ENCODE measurements around the gene JAK2.
A peak's percentile ranks its signal among the peaks of the same experiment; 100 is the strongest.
"Not testable (repeated sequence)": the region's sequence is repeated elsewhere in the genome, so short reads cannot be mapped to it uniquely, and the experiment has no call there.

Gene JAK2

GRCh38 chr9:4982721-4983482 is 2.2 kb upstream of the JAK2 start:
- DNase-seq: no peak

DNA sequence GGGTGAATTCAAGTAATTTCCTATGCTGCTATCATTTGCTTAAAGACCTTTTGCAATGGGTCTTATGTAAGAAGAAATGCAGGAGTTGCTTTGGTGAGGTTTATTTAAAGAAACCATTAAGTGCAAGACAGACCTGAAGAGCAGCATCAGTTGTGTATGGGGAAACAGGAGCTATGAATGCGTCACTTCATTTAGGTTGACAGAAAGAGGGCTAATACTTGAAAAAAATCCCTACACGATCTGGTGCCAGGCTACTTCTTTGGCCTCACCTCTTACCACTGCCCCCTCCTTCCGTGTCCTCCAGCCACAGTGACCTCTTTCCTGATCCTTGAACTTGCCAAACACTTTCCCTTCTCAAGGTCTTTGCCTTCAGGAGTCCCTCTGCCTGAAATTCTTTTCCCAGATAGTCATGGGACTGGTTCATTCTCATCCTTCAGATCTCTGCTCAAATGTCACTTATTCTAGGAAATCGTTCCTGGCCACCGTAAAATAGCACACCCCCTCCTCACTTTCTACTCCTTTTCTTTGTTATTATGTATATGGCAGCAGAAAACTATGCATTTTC is 1.4 kb upstream of the JAK2 start:
- DNase-seq: peak; percentile 31

- DNase-seq: peak; percentile 66
Measured at GRCh38 chr9:4984171-4984620, 876 bp upstream of the JAK2 start.

DNA sequence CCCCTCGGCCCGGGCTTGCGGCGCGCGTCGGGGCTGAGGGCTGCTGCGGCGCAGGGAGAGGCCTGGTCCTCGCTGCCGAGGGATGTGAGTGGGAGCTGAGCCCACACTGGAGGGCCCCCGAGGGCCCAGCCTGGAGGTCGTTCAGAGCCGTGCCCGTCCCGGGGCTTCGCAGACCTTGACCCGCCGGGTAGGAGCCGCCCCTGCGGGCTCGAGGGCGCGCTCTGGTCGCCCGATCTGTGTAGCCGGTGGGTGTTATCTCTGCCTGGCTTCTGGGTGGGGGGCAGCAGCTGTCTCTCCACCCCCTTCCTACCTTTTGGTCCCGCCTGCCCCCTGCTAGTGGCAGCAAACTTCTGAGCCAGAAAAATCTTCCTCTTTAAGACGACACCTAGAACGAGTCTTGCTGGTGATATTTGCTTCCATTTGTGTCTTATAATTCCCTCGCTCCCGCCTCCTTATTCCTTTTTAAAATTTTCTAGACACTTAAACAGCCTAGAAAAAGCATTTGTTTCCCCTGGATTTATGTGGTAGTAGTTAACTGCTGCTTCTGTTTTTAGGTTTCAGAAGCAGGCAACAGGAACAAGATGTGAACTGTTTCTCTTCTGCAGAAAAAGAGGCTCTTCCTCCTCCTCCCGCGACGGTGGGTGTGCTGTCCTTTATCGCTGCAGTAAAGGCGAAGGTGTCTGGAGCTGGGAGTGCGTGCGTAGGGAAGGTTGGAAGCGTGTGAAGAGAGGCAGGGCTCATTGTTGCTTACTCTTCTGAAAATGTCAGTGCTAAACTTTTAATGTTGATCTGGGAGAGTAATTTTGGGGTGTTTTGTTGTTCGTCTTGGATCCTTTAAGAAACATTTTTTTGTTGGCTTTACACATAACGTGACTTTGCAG is 554 bp downstream of the JAK2 start:
- DNase-seq: peak; percentile 83

- DNase-seq: peak; percentile 42
Measured at GRCh38 chr9:4986296-4986695, 1.2 kb downstream of the JAK2 start.

DNA sequence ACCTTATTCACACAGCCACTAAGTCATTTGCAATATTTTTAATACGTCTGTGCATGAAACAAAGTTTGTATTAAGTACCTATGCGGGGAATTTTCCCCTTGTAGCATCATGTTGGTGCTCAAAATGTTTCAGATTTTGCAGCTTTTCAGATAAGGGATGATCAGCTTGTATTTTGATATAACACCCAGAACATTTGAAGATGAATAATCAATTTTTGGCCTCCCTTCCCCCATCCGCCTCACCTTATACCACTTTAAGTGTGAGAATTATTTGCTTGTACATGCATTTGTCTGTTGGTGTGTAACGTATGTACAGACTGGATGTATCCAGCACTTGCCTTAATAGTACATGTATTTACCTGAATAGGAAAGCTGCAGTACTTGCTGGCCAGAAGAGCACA is 1.7 kb downstream of the JAK2 start:
- DNase-seq: no peak

DNA sequence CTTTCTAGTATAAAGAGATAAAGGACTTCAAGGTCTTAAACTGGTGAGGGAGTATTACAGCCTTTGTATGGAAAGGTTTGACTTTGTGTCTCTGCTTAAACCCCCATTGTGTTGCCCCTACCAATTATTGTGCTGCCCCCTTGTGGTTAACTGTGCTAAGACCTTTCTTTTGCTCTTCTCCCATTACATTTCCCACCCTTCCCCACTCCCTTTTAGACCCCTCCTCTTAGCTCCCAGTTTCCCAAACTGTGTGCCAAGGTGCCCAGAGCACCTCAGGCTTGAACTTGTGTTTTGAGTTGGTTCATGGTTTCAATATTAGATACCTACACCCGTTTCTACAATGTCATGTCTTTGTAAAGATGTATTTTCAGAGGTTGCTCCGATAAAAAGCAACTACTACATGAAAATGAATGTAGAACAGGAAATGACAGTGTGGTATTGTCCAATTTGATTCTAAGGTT is 2.9 kb downstream of the JAK2 start:
- DNase-seq: peak; percentile 96

DNA sequence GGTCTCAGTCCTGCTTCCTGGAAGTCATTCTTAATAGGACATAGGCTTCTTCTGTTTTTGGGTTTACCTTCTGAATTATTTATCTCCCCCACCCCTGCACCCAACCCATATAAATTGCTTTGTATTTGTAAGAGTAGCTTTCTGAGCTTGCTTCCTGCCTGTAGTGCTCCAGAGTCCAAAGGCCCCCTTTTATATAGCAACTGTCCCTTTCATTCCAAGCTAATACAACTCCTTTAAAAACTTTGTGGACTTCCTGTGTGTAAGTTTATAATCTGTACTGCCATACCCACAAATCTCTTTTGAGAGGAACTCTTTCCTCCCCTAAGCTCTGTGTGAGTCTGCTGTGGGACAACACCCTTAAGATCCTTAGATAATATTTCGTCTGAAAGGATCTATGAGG is 7.8 kb downstream of the JAK2 start:
- DNase-seq: no peak

GRCh38 chr9:4994166-4994890 is 9.3 kb downstream of the JAK2 start:
- DNase-seq: no peak

DNA sequence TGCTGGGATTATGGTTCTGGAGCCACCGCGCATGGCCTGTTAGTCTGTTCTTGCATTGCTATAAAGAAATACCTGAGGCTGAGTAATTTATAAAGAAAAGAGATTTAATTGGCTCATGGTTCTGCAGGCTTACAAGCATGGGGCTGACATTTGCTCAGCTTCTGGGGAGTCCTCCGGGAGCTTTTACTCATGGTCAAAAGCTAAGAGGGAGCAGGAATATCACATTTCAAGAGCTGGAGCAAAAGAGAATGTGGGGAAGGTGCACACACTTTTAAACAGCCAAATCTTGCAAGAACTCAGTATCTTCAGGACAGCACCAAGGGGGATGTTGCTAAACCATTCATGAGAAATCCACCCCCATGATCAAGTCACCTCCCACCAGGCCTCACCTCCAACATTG is 12.1 kb downstream of the JAK2 start:
- no peak for DNase-seq

DNA sequence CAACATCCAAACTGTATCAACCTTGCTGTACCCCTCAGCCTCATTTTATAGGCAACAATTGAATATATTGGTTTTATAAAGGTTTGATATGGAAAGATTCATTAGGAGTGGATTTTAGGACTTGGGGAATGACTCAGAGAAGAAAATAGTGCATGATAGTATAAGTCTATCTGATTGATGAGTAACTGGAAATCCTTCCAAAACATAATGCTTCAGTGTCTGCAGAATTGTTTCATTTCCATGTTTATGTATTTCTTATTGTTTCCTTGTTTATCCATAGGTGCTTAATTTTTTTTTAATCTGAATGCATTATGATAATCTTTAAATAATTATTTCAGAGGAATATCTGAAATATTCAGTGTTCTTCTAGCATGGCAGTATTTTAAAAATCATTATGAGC is 12.6 kb downstream of the JAK2 start:
- no peak for DNase-seq

DNA sequence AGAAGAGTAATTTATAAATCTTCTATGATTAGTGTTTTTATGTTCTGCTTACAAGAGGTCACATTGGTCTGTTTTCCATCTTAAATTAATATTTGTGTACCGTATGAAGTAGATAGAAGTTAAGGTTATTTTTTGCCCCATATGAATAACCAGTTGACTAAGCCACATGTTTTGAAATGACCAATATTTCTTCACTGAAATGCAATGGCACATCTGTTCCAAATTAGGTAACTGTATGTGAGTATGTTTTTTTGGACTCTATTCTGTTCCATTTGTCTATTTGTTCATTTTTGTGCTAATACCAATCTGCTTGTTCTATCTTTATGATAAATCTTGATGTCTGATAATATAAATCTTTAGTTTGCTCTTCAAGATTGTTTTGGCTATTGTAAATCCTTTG is 17.7 kb downstream of the JAK2 start:
- DNase-seq: no peak

- DNase-seq: no peak
Measured at GRCh38 chr9:5004481-5004880, 19.4 kb downstream of the JAK2 start.

- DNase-seq: no peak
Measured at GRCh38 chr9:5008202-5008601, 23.1 kb downstream of the JAK2 start.

DNA sequence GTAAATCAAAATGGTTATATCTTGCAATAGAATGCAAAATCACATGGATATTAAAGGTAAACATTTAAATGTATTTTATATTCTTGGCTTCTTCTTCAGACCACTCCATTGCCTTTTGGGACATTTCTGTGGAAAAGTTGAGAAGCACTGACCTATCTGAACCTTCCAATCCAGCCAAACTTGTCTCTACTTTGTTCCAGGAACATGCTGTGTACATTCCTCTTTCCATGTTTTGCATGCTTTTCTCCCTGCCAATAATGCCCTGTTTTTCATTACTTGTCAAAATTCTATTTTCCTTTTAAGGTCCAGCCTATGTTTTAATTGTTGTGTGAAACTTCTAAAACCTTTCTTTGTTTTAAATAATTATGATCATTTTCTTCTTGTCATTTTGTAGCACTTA is 28.3 kb downstream of the JAK2 start:
- DNase-seq: no peak

GRCh38 chr9:5015934-5016333 is 30.9 kb downstream of the JAK2 start:
- DNase-seq: no peak

- no peak for DNase-seq
Measured at GRCh38 chr9:5025416-5025815, 40.3 kb downstream of the JAK2 start.

- not testable (repeated sequence) for DNase-seq
Measured at GRCh38 chr9:5031941-5032340, 46.9 kb downstream of the JAK2 start.

DNA sequence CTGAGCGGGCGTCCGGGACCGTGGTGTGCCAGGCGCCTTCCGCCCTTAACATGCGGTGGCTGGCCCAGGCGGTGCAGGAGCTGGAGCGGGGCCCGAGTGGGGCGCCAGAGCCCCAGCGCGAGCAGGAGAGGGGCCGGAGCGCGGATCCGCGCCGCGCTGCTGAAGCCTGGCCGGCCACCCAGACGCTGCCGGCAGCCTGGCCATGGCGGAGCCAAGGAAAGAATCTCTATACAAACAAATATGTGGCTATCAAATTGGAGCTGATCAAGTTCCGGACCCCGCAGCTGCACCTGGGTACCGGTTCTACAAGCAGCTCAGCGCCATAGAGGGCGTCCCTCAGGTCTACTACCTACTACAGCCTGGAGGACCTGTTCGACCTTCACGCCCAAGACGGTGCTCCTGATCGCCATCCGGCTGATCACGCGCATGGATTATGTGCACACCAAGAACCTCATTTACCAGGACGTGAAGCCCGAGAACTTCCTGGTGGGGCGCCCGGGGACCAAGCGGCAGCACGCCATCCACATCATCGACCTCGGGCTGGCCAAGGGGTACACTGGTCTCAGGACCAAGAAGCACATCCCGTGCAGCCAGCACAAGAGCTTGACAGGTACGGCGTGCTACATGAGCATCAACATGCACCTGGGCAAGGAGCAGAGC is 55.8 kb downstream of the JAK2 start:
- DNase-seq: no peak

DNA sequence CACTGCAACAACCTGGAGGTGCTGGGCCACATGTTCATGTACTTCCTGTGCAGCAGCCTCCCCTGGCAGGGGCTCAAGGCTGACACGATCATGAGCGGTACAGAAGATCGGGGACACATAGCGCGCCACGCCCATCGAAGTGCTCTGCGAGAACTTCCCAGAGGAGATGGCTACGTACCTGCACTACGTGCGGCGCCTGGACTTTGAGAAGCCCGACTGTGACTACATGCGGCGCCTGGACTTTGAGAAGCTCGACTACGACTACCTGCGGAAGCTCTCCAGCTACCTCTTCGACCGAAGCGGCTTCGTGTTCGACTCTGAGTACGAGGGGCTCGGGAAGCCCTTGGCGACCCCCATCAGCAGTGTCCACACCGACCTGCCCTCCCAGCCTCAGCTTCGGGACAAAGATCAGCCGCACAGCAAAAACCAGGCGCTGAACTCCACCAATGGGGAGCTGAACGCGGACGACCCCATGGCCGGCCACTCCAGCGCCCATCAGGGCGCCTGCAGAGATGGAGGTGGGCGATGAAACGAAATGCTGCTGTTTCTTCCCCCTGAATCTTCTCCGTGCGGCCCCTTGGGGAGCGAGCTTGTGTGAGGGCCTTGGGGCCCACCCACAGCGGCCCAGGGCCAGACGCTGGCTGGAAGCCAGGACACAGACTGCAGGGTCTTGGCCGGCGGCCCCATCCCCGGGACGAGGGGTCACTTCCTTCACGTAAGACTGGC is 56.5 kb downstream of the JAK2 start:
- no peak for DNase-seq

- no peak for DNase-seq
Measured at GRCh38 chr9:5042661-5043178, 57.6 kb downstream of the JAK2 start.

DNA sequence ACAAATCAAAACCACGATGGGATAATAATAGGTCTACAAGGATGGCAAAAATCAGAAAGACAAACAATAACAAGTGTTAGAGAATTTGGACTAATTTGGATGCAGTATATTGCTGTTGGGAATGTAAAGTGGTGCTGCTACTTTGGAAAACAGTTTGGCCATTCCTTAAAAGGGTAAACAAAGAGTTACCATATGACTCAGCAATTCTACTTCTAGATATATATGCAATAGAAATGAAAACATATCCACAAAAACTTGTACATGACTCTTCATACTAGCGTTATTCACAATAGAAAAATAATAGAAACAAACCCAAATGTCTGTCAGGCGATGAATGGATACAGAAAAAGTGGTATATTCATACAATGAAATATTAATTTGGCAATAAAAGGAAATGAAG is 58.3 kb downstream of the JAK2 start:
- DNase-seq: no peak
